CD4-positive, alpha-beta T cell treated with Interleukin-12 subunit alpha and Interleukin-12 subunit beta, for 1 hour (primary cell): ENCODE results near the gene IL6.
"Not testable (repeated sequence)": the region's sequence is repeated elsewhere in the genome, so short reads cannot be mapped to it uniquely, and the experiment has no call there.

Source experiments
- DNase-seq: peaks from one replicate; pipeline ENCODE4 v3.0.0-alpha.2; 2020

Gene IL6

GRCh38 chr7:22704722-22705121 lies 22.3 kb upstream of the IL6 start:
- not testable (repeated sequence) for DNase-seq

GRCh38 chr7:22705874-22706273 lies 21.1 kb upstream of the IL6 start:
- DNase-seq = not testable (repeated sequence)

GRCh38 chr7:22707026-22707691 lies 19.8 kb upstream of the IL6 start:
- not testable (repeated sequence) for DNase-seq

GRCh38 chr7:22708214-22708613 lies 18.8 kb upstream of the IL6 start:
- not testable (repeated sequence) for DNase-seq

- not testable (repeated sequence) for DNase-seq
Observed at GRCh38 chr7:22708677-22709061, 18.3 kb upstream of the IL6 start.

GRCh38 chr7:22709062-22709829 lies 17.8 kb upstream of the IL6 start:
- DNase-seq = not testable (repeated sequence)

GRCh38 chr7:22709857-22710256 lies 17.1 kb upstream of the IL6 start:
- no peak for DNase-seq

GRCh38 chr7:22712999-22713398 lies 14.0 kb upstream of the IL6 start:
- DNase-seq = no peak

- no peak for DNase-seq
Observed at GRCh38 chr7:22713463-22713862, 13.5 kb upstream of the IL6 start.

- DNase-seq = no peak
Observed at GRCh38 chr7:22715969-22716368, 11.0 kb upstream of the IL6 start.

GRCh38 chr7:22717760-22718159 lies 9.2 kb upstream of the IL6 start:
- DNase-seq = no peak

- no peak for DNase-seq
Observed at GRCh38 chr7:22718200-22718711, 8.7 kb upstream of the IL6 start.

- no peak for DNase-seq
Observed at GRCh38 chr7:22718911-22719420, 8.0 kb upstream of the IL6 start.

GRCh38 chr7:22720791-22721786 lies 5.9 kb upstream of the IL6 start:
- no peak for DNase-seq

- no peak for DNase-seq
Observed at GRCh38 chr7:22722536-22723180, 4.3 kb upstream of the IL6 start.

GRCh38 chr7:22723181-22723601 lies 3.8 kb upstream of the IL6 start:
- no peak for DNase-seq

- no peak for DNase-seq
Observed at GRCh38 chr7:22723637-22724036, 3.4 kb upstream of the IL6 start.

- DNase-seq = no peak
Observed at GRCh38 chr7:22724861-22725260, 2.1 kb upstream of the IL6 start.

- no peak for DNase-seq
Observed at GRCh38 chr7:22725585-22725984, 1.4 kb upstream of the IL6 start.

- peak; percentile 57 for DNase-seq
Observed at GRCh38 chr7:22726345-22726906, 574 bp upstream of the IL6 start.

- DNase-seq = no peak
Observed at GRCh38 chr7:22727714-22728035, 675 bp downstream of the IL6 start.

- peak; percentile 36 for DNase-seq
Observed at GRCh38 chr7:22728401-22729029, 1.5 kb downstream of the IL6 start.
